ENCODE measurements around the gene FAM184B.

The FAM184B gene

DNA sequence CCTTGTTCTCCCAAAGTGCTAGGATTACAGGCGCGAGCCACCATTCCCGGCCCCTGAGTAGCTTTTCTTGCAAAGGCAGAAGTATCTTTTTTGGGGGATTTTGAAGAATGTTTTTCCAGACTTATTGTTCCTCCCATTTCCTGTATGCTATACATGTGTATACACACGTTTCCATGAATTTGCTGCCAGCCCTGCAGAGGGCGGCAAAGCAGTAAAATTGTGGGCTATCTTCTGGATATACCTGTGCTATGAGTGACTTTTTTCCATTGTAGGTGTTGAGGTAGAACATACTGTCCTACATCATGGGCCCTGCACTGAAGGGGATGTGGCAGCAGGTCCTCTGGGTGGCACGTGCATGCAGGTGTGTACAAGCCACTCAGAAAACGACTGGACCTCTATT, 183.9 kb downstream of the FAM184B start:
- TF ChIP-seq, protein P1, sequence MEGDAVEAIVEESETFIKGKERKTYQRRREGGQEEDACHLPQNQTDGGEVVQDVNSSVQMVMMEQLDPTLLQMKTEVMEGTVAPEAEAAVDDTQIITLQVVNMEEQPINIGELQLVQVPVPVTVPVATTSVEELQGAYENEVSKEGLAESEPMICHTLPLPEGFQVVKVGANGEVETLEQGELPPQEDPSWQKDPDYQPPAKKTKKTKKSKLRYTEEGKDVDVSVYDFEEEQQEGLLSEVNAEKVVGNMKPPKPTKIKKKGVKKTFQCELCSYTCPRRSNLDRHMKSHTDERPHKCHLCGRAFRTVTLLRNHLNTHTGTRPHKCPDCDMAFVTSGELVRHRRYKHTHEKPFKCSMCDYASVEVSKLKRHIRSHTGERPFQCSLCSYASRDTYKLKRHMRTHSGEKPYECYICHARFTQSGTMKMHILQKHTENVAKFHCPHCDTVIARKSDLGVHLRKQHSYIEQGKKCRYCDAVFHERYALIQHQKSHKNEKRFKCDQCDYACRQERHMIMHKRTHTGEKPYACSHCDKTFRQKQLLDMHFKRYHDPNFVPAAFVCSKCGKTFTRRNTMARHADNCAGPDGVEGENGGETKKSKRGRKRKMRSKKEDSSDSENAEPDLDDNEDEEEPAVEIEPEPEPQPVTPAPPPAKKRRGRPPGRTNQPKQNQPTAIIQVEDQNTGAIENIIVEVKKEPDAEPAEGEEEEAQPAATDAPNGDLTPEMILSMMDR (IDR thresholded peaks at IDR 0.05) = peak; percentile 62

DNA sequence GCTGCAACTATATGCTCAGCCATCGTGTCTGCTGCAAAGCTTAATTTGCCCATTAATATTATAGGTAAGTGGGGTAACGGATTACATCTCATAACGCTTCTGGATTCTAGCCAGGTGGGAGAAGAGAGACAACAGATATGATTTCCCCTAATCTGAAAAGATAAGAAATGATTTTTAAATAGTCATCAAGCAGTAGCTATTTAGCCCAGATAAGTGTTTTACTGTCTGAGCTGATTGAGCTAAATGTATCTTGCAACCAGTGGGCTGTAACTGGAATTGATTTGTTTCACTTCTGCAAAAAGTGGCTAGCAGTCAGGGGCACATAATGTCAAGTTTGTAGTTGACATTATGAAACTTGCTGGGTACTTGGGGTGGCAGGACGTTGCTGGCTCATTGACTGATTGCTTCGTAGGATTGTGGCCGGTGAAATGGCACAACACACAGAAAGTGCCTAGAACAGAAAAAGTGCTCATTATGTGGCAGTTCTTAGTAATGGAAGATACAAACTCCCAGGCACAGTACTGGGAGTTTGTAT, 185.9 kb downstream of the FAM184B start:
- TF ChIP-seq, protein P1 (IDR thresholded peaks at IDR 0.05) = no peak

DNA sequence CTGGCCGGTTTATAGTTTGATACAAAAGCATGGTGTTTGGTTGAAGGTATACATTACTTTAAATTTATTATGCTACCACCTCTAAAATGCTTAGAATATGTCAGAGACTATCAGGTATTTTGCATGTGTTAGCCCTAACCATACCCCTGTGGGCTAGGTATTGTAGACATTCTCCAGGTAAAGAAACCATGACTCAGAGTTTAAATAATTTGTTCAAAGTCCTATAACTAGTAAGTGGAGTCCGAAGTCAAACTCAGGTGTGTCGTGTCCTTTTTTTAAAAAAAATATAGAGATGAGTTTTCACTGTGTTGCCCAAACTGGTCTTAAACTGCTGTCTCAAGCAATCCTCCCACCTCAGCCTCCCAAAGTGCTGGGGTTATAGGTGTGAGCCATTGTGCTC, 192.1 kb downstream of the FAM184B start:
- TF ChIP-seq, protein P1 (IDR thresholded peaks at IDR 0.05) = no peak

DNA sequence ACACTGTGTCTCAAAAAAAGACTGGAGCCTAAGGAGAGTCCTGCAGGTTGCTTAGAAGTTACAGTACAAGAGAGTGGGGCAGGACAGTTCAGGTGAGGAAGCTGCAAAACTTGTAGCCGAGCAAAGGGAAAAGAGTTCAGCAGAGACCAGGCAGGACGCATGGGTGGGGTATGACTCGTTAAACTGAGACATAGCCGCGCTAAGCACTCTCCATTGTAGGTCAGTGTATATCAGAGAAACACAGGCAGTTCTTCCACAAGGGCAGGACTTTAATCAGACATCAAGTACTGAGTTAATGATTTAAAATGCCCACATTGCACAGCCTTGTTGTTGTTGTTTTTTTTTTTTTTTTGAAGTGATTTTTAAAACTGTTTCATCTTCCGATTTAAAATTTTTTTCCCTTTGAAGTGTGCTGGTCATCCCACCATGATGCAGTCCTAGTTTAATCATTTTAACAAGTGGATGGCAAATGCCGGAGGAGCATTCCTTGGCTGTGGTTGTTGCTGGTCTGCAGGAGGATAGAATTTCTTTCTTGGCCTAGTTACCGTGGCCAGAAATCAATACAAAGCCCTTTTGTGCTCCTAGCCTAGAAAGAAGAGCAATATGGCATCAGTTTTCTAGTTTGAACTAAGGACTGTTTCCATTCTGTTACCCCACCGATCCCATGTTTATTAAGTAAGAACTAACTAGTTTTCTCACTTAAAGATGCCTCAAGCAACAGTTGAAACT, 194.2 kb downstream of the FAM184B start:
- TF ChIP-seq, protein P1 (IDR thresholded peaks at IDR 0.05) = no peak

DNA sequence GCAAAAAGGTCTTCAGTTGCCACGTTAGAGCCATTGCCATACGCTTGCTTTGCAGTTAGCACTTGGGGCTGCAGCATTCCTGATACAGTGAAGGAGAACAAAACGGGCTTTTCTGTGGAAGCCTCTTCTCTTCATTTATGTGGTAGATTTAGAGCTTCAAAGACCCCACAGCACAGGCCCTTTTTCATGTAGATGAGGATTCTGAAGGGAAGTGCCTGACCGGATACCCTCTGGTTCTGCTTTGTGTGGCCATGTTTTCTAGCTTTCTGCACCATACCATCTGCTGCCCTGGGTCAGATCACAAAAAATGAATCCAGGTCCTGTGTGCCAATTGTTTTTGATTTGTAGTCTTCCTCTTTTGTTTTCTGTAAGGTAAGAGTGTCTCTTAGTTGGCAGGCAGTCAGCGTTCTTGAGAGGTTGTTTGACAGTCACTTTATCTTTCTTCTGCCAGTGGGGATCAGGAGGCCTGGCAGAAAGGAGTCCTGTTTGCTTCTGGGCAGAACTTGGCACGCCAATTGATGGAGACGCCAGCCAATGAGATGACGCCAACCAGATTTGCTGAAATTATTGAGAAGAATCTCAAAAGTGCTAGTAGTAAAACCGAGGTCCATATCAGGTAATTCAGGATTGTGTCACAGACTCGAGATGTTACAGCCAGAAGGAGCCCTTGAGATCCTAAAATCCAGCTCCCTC, 196.8 kb downstream of the FAM184B start:
- TF ChIP-seq, protein P1 (IDR thresholded peaks at IDR 0.05) = no peak

DNA sequence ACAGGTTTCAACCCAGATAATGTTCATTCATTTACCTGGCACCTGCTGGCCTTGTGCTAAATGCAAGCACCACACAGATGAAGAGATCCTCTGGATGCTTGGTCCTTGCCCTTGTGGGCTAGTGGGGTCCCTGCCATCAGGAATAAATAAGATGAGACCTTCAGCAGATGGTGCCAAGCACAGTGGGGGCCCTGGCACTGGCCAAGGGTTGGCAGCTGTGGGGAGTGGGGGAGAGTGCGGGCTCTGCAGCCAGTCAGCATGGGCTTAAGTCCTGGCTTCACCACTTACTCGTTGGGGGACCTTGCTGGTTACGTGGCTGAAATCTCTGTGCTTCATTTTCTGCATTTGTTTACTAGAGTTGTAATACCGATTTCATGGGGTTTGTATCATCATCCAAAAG, 197.5 kb downstream of the FAM184B start:
- TF ChIP-seq, protein P1 (IDR thresholded peaks at IDR 0.05) = no peak

DNA sequence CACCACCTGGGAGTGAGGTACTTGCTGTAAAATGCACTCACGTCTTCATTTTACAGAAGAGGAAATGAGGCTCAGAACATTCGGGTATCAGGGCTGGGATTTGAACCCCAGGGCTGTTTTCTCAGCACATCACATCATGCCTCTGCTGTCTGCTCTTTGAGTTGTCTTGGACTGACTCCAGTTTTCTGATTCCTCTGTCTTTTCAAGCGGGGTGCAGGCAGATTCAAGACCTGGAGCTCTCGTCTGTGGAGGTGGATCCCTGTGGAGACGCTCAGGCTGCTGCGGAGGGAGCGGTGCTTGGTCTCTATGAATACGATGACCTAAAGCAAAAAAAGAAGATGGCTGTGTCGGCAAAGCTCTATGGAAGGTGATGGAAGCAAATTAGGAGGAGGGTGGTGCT, 198.1 kb downstream of the FAM184B start:
- TF ChIP-seq, protein P1 (IDR thresholded peaks at IDR 0.05) = no peak
